Measurements from ENCODE around the gene LRP6. TPM values are rescaled to one million over a fixed set of nuclear protein-coding genes. Genes with fewer than 3 reads are reported as not detected.

Gene LRP6
- total RNA-seq, 2 donors from 2014 or later, result 31.2 to 32.7 TPM

GRCh38 chr12:12195516-12195915, 71.3 kb downstream of the LRP6 start:
- intact Hi-C loops (cut with DNase I, micrococcal nuclease), result no loop called here
- no peak for DNase-seq
- ATAC-seq, result no peak

GRCh38 chr12:12195081-12195480, 71.8 kb downstream of the LRP6 start:
- intact Hi-C loops (cut with DNase I, micrococcal nuclease), result no loop called here
- DNase-seq (no peak), ATAC-seq (no peak)

GRCh38 chr12:12194206-12194605, 72.6 kb downstream of the LRP6 start:
- no peak for DNase-seq
- no peak for ATAC-seq
- intact Hi-C loops (cut with DNase I, micrococcal nuclease), result no loop called here

- no peak for DNase-seq
- intact Hi-C loops (cut with DNase I, micrococcal nuclease), result no loop called here
Observed at GRCh38 chr12:12191008-12191407, 75.8 kb downstream of the LRP6 start.

GRCh38 chr12:12190087-12190809, 76.6 kb downstream of the LRP6 start:
- ATAC-seq (no peak), DNase-seq (no peak)
- intact Hi-C loops (cut with DNase I, micrococcal nuclease), result no loop called here

More at GRCh38 chr12:12191008-12191407, 75.8 kb downstream of the LRP6 start:
- no peak for ATAC-seq

- ATAC-seq (no peak), DNase-seq (no peak)
- intact Hi-C loops (cut with DNase I, micrococcal nuclease), result no loop called here
Observed at GRCh38 chr12:12185414-12185813, 81.4 kb downstream of the LRP6 start.

- DNase-seq, result no peak
Observed at GRCh38 chr12:12182703-12183365, 84.0 kb downstream of the LRP6 start.

GRCh38 chr12:12181511-12181910, 85.3 kb downstream of the LRP6 start:
- ATAC-seq (no peak), DNase-seq (no peak)
- intact Hi-C loops (cut with DNase I, micrococcal nuclease), result no loop called here

More at GRCh38 chr12:12182703-12183365, 84.0 kb downstream of the LRP6 start:
- no peak for ATAC-seq
- intact Hi-C loops (cut with DNase I, micrococcal nuclease), result no loop called here

- DNase-seq (no peak), ATAC-seq (no peak)
- intact Hi-C loops (cut with DNase I, micrococcal nuclease), result no loop called here
Observed at GRCh38 chr12:12180575-12180974, 86.3 kb downstream of the LRP6 start.

- intact Hi-C loops (cut with DNase I, micrococcal nuclease), result no loop called here
- no peak for ATAC-seq
- DNase-seq, result no peak
Observed at GRCh38 chr12:12180136-12180535, 86.7 kb downstream of the LRP6 start.

GRCh38 chr12:12178559-12178958, 88.3 kb downstream of the LRP6 start:
- intact Hi-C loops (cut with DNase I, micrococcal nuclease), result no loop called here
- ATAC-seq (no peak), DNase-seq (no peak)

- no peak for DNase-seq
- intact Hi-C loops (cut with DNase I, micrococcal nuclease), result no loop called here
- ATAC-seq, result no peak
Observed at GRCh38 chr12:12176402-12176801, 90.4 kb downstream of the LRP6 start.

GRCh38 chr12:12171991-12172511, 94.8 kb downstream of the LRP6 start:
- DNase-seq, result no peak
- no peak for ATAC-seq
- intact Hi-C loops (cut with DNase I, micrococcal nuclease), result no loop called here

- peak; percentile 64 for ATAC-seq
- intact Hi-C loops (cut with DNase I, micrococcal nuclease), result no loop called here
- DNase-seq, result no peak
Observed at GRCh38 chr12:12167847-12168246, 99.0 kb downstream of the LRP6 start.

GRCh38 chr12:12166751-12167150, 100.1 kb downstream of the LRP6 start:
- no peak for DNase-seq
- intact Hi-C loops (cut with DNase I, micrococcal nuclease), result no loop called here
- ATAC-seq, result no peak

- ATAC-seq (no peak), DNase-seq (no peak)
- intact Hi-C loops (cut with DNase I, micrococcal nuclease), result no loop called here
Observed at GRCh38 chr12:12159988-12160387, 106.9 kb downstream of the LRP6 start.

- no peak for ATAC-seq
- DNase-seq, result no peak
- intact Hi-C loops (cut with DNase I, micrococcal nuclease), result no loop called here
Observed at GRCh38 chr12:12158858-12159257, 108.0 kb downstream of the LRP6 start.

- no peak for DNase-seq
- ATAC-seq, result no peak
- intact Hi-C loops (cut with DNase I, micrococcal nuclease), result no loop called here
Observed at GRCh38 chr12:12157424-12157823, 109.4 kb downstream of the LRP6 start.

GRCh38 chr12:12156828-12157227, 110.0 kb downstream of the LRP6 start:
- DNase-seq, result no peak
- intact Hi-C loops (cut with DNase I, micrococcal nuclease), result no loop called here
- ATAC-seq, result peak; percentile 79

GRCh38 chr12:12156116-12156515, 110.7 kb downstream of the LRP6 start:
- intact Hi-C loops (cut with DNase I, micrococcal nuclease), result no loop called here
- DNase-seq, result no peak
- ATAC-seq, result peak; percentile 58
